GM18519 (cell line): ENCODE measurements around the gene ICE2.

Source experiments
- ATAC-seq: cut with Tn5 transposase; IDR thresholded peaks from one replicate; pipeline ENCODE4 v1.9.1; 2021; ENCODE audit warnings: mild to moderate bottlenecking, moderate library complexity; ENCODE audit not compliant: unreplicated experiment, low FRiP score

The ICE2 gene

DNA sequence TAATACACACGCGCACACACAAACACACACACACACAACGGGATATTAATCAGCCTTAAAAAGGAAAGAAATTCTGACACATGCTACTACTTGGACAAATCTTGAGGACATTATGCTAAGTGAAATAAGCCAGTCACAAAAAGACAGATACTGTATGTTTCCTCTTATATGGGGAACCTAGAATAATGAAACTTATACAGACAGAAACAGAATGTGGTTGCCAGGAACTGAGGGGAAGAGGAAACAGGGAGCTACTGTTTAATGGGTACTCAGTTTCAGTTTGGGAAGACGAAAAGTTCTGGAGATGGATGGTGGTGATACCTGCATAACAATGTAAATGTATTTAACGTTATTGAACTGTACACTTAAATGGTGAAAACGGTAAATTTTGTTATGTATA lies 20.2 kb downstream of the ICE2 start:
- no peak for ATAC-seq

- ATAC-seq: no peak
Observed at GRCh38 chr15:60457985-60458384, 21.0 kb downstream of the ICE2 start.

DNA sequence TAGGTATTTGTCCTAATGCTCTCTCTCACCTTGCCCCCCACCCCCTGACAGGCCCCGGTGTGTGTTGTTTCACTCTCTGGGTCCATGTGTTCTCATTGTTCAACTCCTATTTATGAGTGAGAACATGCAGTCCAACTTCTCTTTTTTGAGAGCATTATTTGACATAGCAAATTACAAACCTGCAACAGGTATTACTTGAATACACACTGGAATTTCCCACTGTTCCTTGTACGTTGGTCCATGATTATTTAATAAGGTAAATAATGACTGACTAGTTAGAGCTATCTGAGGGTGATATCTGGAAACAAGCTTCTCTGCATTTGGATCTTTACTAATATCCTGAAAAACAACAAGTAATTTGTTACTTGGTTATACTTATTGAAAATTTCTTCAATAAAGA lies 24.1 kb downstream of the ICE2 start:
- no peak for ATAC-seq

DNA sequence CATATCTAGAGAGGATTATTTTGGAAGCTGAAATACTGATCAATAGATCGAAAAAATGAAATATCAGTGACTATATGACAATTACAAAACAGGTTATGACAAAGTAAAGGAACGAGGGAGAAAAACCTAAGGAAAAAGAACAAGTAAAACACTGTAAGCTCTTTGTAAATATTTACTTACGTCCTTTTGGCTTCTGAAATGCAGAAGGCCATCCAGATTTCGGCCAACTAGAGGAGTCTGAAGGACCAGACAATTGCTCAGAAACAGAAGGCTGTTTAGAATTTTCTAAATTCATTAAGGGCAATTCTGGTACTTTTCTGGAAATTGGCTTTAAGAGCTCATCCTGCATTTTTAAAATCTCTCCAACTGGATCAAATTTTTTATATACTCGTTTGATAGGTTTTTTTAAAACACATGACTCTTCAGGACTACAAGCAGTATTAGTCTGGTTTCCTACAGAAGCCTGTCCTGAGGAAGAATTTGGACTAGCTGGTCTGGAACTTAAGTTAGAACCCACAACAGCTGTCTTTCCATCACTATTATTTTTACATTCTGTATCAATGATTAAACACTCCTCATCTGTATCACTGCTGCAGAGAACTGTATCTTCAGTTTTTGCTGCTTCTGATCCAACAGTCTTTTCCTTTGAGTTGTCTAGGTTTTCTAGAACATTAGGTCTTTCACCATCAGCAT lies 30.1 kb downstream of the ICE2 start:
- ATAC-seq: no peak

- ATAC-seq: no peak
Observed at GRCh38 chr15:60444289-60444912, 34.5 kb downstream of the ICE2 start.

DNA sequence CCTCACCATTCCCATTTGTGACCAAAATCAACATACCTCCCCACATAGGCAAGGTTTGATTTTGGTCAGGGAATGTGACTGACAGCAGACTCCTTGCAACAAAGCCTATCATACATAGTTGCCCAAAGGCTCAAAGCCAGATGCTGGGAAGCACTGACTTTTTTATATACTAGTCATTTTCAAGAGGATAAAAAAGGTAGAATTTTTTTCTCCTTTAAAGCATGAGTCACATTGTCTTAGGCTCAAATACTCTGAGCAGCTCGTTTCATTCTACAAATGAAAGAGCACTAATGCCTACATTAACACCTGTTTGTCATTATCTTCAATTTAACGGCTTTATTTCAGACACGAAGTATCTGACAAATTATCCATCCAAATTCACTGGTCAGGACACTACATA lies 36.2 kb downstream of the ICE2 start:
- ATAC-seq: no peak

- ATAC-seq: no peak
Observed at GRCh38 chr15:60442031-60442650, 36.8 kb downstream of the ICE2 start.

DNA sequence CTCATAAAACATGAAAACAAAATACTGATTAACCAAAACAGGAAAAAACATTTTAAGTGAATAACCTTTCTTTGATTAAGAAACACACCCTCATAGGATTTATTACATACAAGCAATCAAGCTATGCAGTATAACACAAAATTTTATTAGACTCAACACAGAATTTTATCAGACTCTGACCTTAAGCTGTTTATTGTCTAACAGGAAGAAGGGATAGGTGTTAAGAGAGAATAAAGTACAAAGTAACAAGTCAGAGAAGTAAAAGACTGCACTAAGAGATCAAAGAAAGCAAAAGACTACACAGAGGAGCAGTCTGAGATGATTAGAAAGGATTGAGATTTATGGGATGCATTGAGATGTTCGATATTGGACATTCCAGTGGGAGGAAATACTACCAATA lies 37.6 kb downstream of the ICE2 start:
- no peak for ATAC-seq

GRCh38 chr15:60438646-60439045 lies 40.3 kb downstream of the ICE2 start:
- no peak for ATAC-seq

- no peak for ATAC-seq
Observed at GRCh38 chr15:60428935-60429334, 50.0 kb downstream of the ICE2 start.

DNA sequence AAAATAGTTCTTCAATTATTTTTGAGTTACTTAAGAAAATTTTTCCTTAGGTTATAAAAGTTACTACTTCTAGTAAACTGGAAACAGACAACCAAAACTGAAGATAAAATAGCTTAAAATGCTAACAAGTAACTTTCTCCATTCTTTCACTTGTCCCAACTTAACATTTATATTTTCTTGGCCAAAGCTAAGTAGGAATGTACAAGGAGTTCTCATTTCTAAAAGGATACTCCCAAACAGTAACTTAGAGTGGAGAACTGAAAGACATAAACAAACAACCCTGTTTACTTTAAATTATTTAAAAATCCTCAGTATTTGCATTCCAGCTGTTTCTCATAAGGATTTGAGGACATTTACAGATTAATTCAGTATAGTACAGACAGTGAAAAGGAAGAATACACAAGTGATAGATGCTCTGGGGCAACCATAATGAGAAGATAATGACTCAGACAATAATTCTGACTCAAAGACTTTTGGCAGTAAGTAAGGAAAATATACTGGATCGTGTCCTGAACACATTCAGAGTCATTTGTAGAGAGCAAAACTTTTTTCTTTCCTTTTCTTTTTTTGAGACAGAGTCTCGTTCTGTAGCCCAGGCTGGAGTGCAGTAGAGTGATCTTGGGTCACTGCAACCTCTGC lies 52.0 kb downstream of the ICE2 start:
- no peak for ATAC-seq

DNA sequence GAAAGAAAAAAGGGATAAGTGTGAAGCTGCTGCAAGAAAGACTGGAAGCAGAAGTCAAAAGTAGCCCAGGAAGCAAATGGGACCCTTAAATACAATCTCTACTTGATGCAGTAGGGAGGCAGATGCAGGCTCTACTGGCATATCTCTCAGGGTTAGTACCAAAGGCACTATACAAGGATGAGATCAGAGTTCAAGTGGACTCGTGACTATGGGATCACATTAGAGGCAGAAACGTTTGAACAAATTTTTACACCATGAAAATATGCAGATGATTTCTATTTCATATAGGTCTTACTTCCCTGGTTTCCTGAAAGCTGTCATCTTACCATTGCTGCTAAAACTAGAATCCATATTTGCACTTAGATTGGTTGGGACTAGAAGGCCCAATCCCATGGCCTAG lies 53.5 kb downstream of the ICE2 start:
- ATAC-seq: no peak

DNA sequence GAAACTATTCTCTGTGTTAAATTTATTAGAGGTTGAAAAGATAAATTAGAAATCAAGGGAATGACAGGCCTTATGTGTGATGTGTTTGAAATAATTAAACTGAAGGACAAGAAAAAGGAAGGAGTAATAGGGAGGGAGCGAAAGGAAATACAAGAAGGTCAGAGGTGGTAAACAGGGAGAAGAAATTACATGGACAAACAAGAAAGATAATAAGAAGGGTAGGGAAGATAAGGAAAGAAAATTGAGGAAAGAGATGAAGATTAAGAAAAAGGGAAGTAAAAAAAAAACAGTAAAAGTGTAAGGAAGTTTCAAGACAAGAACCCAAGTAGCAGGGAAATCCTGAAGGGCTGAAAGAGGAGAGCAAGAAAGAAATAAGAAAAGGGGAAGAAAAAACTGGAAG lies 54.9 kb downstream of the ICE2 start:
- no peak for ATAC-seq

DNA sequence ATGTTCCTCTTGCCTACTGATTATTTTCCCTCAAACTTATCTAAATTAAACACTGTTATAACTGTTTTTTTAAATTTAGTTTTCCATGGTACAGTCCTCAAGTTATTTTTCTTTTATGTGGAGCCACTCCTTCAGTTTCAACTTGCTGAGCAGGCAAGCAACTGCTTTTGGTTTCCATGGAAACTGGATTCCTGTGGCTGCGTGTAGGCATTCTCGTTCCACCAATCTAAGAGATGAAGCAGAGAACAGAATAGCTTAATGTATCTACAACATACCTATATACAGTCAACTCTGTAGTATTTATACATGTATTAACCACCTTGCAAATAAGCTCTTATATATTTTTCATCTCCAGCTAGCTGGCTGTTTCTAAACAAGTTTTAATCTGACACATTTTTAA lies 55.4 kb downstream of the ICE2 start:
- no peak for ATAC-seq

- no peak for ATAC-seq
Observed at GRCh38 chr15:60421544-60421943, 57.4 kb downstream of the ICE2 start.

GRCh38 chr15:60420203-60420716 lies 58.7 kb downstream of the ICE2 start:
- ATAC-seq: no peak

GRCh38 chr15:60419753-60420152 lies 59.2 kb downstream of the ICE2 start:
- ATAC-seq: no peak

DNA sequence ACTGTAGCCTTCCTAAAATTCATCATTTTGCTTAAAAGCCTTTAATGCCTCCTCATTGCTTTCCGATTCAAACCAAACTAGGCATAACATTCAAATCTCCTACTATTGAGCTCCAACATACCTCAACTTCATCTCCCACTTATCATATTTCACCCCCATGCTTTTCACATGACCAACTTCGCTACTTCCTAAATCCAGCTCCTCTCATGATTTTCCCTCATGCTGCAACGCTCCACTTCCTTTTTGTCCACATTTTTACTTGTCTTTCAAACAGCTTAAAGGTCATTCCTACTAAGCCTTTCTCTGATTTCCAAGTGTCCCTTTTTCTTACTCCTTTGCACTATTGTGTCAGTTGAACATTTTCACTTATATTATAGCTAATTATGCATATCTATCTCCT lies 60.8 kb downstream of the ICE2 start:
- ATAC-seq: no peak

DNA sequence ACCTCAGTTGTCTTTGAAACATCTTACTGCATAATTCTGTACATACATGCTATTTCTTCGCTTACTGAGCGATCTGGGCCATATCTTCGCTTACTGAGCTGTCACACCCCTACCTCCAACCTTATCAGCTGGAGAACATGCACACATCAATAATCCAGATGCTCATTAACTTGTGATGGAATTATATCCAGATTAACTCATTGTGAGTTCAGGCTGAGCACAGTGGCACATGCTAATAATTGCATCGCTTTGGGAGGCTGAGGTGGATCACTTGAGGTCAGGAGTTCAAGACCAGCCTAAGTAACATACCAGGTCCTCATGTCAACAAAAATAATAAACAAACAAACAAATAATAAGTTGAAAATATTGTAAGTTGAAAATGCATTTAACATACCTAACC lies 61.8 kb downstream of the ICE2 start:
- no peak for ATAC-seq

GRCh38 chr15:60416484-60416883 lies 62.5 kb downstream of the ICE2 start:
- ATAC-seq: no peak

DNA sequence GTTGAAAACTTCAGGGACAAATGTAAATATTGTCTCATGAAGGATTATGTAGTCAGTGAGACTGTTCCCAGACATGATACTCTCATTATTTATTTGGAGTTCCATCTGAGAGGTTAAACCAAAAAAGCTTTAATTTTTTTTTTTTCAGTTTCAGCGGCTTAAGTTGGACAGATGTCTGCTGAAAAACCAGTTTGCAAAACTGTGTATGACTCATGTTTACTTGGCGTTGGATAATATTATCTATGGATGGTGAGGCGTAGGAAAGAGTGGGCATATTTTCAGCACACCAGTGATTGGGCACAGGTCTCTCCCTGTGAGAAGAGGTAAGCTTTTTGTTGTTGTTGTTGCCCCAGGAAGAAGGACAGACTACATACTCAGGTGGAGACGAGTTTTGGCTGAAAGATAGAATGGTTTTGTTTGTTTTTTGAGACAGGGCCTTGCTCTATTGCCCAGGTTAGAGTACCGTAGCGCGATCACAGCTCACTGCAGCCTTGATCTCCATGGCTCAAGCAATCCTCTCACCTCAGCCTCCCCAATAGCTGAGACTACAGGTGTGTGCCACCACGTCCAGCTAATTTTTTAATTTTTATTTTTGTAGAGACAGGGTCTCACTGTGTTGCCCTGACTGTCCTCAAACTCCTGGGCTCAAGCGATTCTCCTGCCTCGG lies 64.8 kb downstream of the ICE2 start:
- no peak for ATAC-seq
